Upper lobe of right lung (tissue), 1 donor: Measurements from ENCODE around the gene ATP1B2. TPM values are rescaled to one million over a fixed set of nuclear protein-coding genes. Genes with fewer than 3 reads are reported as not detected.
A peak's percentile ranks its signal among the peaks of the same experiment; 100 is the strongest.

ENCODE experiments used
- ATAC-seq: fragments of 200-7000 bp; cut with Tn5 transposase; one replicate; pipeline ENCODE4 v1.9.1; 2020; ENCODE audit warnings: mild to moderate bottlenecking, moderate library complexity
- DNase-seq: peaks from one replicate; pipeline ENCODE4 v3.0.0-alpha.2; 2020
- H3K27ac ChIP-seq: fragments of 200-600 bp; one replicate; pipeline ENCODE4 v1.8.0; 2022
- H3K27me3 ChIP-seq: fragments of 200-600 bp; one replicate; pipeline ENCODE4 v1.8.0; 2022; ENCODE audit warnings: mild to moderate bottlenecking
- H3K36me3 ChIP-seq: fragments of 200-600 bp; one replicate; pipeline ENCODE4 v1.8.0; 2022
- H3K4me1 ChIP-seq: fragments of 200-600 bp; one replicate; pipeline ENCODE4 v1.8.0; 2022
- H3K4me3 ChIP-seq: fragments of 200-600 bp; one replicate; pipeline ENCODE4 v1.8.0; 2022; ENCODE audit warnings: mild to moderate bottlenecking
- H3K9me3 ChIP-seq: fragments of 200-600 bp; one replicate; pipeline ENCODE4 v1.8.0; 2022
- CTCF ChIP-seq: fragments of 200-600 bp; IDR thresholded peaks from one replicate; pipeline ENCODE4 v1.8.0; 2022; ENCODE audit warnings: antibody characterized with exemption
- intact Hi-C: fragments of 100-400 bp; cut with DNase I; formaldehyde crosslinking; loops from one replicate; pipeline ENCODE4 v1.11.0; 2022
- total RNA-seq: library from RNA; stranded (reverse); fragmentation: NEBNext Ultra II Directional; extraction: Animal tissue kit (Norgen Biotek cat#: 25700); gene quantifications from one replicate; pipeline ENCODE4 v1.2.1, GENCODE V29; 2021
- donor health status: DM: no; HTN: yes; CAD: no; lungs with severe emphysema.

Gene ATP1B2
- total RNA-seq, 1 donor from 2014 or later, result 4.8 TPM

GRCh38 chr17:7667656-7668406 lies 17.1 kb downstream of the ATP1B2 start:
- DNase-seq (no peak), ATAC-seq (peak; percentile 19)
- H3K27ac ChIP-seq, result no peak overlapping the region
- no peaks in the 10 kb centered on the region for H3K4me1 ChIP-seq
- no peaks in the 10 kb centered on the region for H3K9me3 ChIP-seq
- H3K27me3 ChIP-seq, result no peaks in the 10 kb centered on the region
- H3K36me3 ChIP-seq, result peaks cover 48% of the 10 kb centered on the region
- intact Hi-C loops, result no loop called here
- no peak for TF ChIP-seq CTCF
- no peak overlapping the region for H3K4me3 ChIP-seq

- no peak for DNase-seq
- TF ChIP-seq CTCF, result no peak
- ATAC-seq, result no peak
Measured at GRCh38 chr17:7668482-7668881, 17.8 kb downstream of the ATP1B2 start.

GRCh38 chr17:7673239-7673638 lies 22.5 kb downstream of the ATP1B2 start:
- TF ChIP-seq CTCF, result peak; percentile 43
- H3K4me1 ChIP-seq, result no peaks in the 10 kb centered on the region
- H3K27ac ChIP-seq, result no peak overlapping the region
- no peak overlapping the region for H3K4me3 ChIP-seq
- intact Hi-C loops, result no loop called here
- DNase-seq, result no peak
- peaks cover 5% of the 10 kb centered on the region for H3K9me3 ChIP-seq
- no peaks in the 10 kb centered on the region for H3K27me3 ChIP-seq
- H3K36me3 ChIP-seq, result peaks cover 78% of the 10 kb centered on the region
- no peak for ATAC-seq

More at GRCh38 chr17:7668482-7668881, 17.8 kb downstream of the ATP1B2 start:
- Histone ChIP-seq H3K4me1 (no peaks in the 10 kb centered on the region), H3K27me3 (no peaks in the 10 kb centered on the region), H3K9me3 (peaks cover 2% of the 10 kb centered on the region), H3K4me3 (no peak overlapping the region), H3K36me3 (peaks cover 54% of the 10 kb centered on the region), H3K27ac (no peak overlapping the region)
- intact Hi-C loops, result no loop called here

GRCh38 chr17:7674934-7675333 lies 24.2 kb downstream of the ATP1B2 start:
- TF ChIP-seq CTCF, result no peak
- Histone ChIP-seq H3K4me1 (no peaks in the 10 kb centered on the region), H3K36me3 (peaks cover 61% of the 10 kb centered on the region), H3K27me3 (no peaks in the 10 kb centered on the region), H3K4me3 (no peak overlapping the region), H3K9me3 (peaks cover 5% of the 10 kb centered on the region), H3K27ac (no peak overlapping the region)
- ATAC-seq (no peak), DNase-seq (no peak)
- intact Hi-C loops, result no loop called here

GRCh38 chr17:7676533-7676932 lies 25.8 kb downstream of the ATP1B2 start:
- Histone ChIP-seq H3K27me3 (no peaks in the 10 kb centered on the region), H3K36me3 (peaks cover 46% of the 10 kb centered on the region), H3K9me3 (peaks cover 5% of the 10 kb centered on the region), H3K4me3 (no peak overlapping the region), H3K27ac (no peak overlapping the region), H3K4me1 (no peaks in the 10 kb centered on the region)
- no peak for DNase-seq
- no peak for TF ChIP-seq CTCF
- no peak for ATAC-seq
- intact Hi-C loops, result no loop called here
